ELR (cell line): Measurements from ENCODE around the gene FGFBP2.

Experiments used
- DNase-seq: peaks from one replicate; pipeline ENCODE4 v3.0.0-alpha.2; 2015; ENCODE audit warnings: low read depth

Gene FGFBP2

DNA sequence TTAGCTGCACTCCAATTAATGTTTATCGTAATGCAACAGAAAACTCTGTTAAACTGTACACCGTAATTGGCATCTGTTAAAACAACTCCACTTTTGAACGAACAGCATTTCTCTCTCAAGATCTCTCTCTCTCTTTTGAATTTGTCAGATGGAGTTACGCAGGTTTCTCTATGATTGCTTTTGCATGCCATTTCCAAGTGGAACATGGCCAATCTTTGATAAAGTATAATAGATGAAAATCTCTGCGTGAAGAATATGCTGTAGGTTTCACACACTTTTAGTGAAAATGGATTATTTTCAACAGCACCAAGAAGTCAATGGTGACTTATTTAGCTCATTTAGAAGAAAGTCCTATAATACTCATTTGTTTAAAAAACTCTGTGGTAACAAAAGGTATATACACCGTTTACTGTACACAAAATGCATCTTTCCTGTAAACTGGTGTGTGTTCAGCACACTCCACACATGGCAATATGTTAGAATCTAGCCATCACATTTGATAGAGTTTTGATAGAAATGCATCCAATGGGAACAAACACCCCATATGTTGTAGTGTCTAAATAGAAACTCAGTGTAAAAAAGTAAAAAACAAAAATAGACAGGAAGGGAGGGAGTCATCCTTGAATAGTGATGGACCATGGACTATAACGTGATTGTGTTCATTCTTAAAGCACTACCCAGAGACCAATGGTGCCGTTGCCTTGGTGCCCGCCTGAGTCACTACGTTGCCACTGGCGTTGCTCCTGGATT, 5.8 kb upstream of the FGFBP2 start:
- DNase-seq: no peak

- no peak for DNase-seq
Measured at GRCh38 chr4:15965325-15965724, 2.4 kb upstream of the FGFBP2 start.

GRCh38 chr4:15964159-15964558, 1.2 kb upstream of the FGFBP2 start:
- DNase-seq: no peak

- no peak for DNase-seq
Measured at GRCh38 chr4:15963576-15963975, 601 bp upstream of the FGFBP2 start.

- DNase-seq: no peak
Measured at GRCh38 chr4:15961781-15962510, 1.0 kb downstream of the FGFBP2 start.

DNA sequence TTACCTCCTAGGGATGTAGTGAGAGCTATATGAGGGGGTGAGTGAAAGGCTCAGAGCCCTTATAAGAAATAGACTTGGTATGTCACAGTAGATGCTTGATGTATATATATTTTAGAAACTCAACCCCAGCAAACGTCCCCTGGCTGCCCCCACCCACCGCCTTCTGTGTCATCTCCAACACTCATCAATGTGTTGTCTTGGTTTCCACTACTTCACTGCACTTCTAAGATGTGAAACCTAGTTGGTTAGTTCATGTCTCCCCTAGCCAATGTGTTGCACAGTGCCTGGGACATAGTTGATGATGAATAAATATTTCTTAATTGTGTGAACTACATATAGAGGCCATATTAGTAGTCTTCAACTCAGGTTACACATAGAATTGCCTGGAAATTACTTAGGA, 4.4 kb downstream of the FGFBP2 start:
- no peak for DNase-seq

DNA sequence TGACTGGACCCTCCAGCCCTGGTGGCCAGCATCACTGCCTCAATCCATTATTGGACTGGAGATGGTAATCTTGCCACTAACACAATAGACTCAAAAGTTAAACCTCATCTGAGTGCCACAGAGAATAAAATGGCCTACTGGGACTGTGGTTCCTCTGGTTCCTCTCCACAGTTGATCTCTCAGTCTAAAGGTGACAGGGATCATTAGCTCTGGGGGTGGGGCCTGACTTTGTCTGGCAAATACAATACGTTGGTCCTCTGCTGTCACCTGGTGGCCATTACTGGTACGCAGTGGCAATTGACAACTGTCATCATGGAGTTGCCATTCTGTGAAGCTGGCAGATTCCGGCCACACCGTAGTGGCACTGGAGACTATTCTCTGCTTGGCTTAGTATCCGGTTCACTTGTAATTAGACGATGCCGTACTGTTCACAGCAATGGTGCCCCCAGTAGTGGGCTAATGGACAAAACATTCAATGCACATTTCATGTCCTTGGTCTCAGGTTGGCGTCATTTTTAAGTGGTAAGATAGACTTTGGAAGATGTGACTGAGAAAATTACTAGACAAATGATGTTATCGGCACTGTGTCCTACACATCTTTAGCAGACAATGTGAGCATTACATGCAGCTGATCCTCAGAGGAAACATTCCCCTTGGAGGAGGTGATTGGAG, 6.7 kb downstream of the FGFBP2 start:
- DNase-seq: peak; percentile 74

DNA sequence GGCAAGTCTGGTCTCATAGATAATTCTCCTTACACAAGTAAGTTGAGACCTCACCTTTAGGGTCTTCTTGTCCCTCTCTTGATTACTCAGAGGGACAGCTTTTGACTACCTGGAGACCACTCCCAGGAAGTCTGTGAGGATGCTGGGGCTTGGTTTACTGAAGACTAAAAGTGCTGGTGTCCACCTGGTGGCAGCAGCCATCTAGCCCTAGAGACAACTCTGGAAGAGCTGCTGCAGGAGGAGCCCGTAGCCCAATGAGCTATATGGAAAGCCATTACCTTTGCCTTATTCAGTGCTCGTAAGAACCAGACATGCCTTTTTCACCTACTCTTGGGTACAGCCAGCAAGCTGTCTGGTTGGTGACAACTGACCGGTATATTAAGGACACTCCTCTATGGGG, 7.3 kb downstream of the FGFBP2 start:
- peak; percentile 46 for DNase-seq

GRCh38 chr4:15953625-15954024, 9.3 kb downstream of the FGFBP2 start:
- DNase-seq: no peak

DNA sequence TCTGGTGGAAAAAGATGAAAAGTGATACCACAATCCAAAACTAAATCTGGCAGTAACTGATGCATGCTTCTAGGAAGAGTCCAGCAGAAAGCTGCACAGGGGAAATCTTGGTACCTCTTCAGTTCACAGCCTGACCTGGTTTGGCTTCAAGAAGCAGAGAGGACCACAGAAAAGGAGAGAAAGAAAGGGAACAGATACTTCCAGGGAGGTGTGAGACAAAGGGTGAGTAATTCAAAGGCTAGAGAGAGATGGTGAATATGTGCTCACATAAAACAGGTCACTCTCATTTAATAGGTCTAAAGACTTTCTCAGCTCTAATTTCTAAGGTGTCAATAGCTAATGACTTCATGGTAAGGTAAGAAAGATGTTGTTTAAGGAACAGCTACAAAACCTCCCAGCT, 11.2 kb downstream of the FGFBP2 start:
- DNase-seq: no peak

DNA sequence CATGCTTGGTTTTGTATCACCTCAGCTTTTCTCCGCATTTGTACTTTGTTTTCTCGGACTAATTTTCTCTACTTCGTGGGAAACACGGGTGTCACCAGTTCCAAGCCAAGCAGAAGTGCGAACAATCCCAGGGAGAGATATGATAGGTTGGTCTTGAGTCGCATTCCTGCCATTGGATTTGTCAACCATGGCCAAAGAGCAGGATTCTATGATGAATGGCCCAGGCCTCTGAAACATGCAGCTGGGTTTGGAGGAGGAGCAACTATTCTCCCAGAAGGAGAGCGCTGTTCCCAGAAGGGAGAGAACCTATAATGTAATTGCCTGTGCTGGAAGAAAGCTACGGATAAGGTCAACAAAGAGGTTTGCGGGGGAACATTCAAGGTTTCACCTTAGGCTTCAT, 14.1 kb downstream of the FGFBP2 start:
- no peak for DNase-seq

GRCh38 chr4:15947684-15948083, 15.3 kb downstream of the FGFBP2 start:
- no peak for DNase-seq

- no peak for DNase-seq
Measured at GRCh38 chr4:15945516-15945915, 17.5 kb downstream of the FGFBP2 start.

GRCh38 chr4:15944895-15945294, 18.1 kb downstream of the FGFBP2 start:
- no peak for DNase-seq

DNA sequence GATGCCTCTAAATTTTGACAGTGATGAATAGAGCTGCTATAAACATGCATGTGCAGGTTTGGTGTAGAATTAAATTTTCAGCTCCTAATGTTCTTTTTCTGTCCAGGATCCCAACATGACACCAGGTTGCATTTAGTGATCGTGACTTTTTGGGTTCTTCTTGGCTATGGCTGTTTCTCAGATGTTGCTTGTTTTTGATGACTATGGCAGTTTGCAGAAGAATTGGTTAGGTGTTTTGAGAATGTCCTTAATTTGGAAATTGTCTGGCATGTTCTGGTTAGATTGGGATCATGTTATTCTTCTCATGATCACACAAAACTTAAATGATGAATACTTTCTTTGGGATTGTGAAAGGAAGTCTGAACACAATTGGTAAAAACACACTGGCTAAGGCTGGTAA, 20.7 kb downstream of the FGFBP2 start:
- no peak for DNase-seq

DNA sequence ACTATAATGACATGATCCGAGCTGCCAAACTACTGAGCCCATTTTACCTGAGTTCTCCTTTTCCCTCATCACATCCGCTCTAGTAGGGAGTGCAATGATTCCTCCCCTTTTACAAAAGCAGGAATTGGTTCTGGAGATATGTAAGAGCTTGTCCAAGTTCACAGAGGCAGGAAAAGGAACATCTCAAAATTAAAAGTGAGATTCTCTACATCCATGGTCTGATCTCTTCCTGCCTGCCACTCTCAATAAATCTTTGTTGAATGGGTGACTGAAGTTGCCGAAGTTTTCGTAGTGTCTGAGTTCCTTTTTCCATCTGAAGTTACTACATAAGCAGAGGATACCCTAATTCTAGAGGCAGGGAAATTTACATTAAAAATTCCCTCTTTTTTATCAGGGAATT, 24.3 kb downstream of the FGFBP2 start, which contains the start of gene FGFBP1:
Gene FGFBP1, minus strand, starts transcription at position 101 of the 400 bp plus-strand sequence. CDS start 2,108 bp downstream, outside the sequence.
- DNase-seq: no peak

GRCh38 chr4:15938182-15938581, 24.8 kb downstream of the FGFBP2 start:
- DNase-seq: peak; percentile 28

DNA sequence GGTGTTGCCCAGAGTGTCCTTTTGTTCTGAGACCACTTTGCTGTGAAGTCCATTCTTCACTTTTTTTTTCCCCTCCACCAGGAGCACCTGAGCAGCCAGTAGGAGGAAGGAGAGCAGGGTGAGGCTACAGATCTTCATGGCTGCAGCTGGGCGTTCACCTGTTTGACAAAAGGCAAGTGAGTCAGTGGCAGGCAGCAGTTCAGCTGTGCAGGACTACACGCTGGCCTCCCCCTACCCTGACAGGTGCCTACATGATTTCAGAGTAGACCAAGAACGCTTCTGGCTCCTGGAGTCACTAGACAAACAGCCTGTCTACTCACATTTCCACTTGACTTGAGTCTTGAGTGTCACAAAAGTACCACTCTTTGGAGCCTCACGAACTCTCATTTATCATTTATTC, 26.5 kb downstream of the FGFBP2 start:
- no peak for DNase-seq

- DNase-seq: no peak
Measured at GRCh38 chr4:15935504-15936402, 27.2 kb downstream of the FGFBP2 start.

GRCh38 chr4:15934259-15934658, 28.7 kb downstream of the FGFBP2 start:
- no peak for DNase-seq

DNA sequence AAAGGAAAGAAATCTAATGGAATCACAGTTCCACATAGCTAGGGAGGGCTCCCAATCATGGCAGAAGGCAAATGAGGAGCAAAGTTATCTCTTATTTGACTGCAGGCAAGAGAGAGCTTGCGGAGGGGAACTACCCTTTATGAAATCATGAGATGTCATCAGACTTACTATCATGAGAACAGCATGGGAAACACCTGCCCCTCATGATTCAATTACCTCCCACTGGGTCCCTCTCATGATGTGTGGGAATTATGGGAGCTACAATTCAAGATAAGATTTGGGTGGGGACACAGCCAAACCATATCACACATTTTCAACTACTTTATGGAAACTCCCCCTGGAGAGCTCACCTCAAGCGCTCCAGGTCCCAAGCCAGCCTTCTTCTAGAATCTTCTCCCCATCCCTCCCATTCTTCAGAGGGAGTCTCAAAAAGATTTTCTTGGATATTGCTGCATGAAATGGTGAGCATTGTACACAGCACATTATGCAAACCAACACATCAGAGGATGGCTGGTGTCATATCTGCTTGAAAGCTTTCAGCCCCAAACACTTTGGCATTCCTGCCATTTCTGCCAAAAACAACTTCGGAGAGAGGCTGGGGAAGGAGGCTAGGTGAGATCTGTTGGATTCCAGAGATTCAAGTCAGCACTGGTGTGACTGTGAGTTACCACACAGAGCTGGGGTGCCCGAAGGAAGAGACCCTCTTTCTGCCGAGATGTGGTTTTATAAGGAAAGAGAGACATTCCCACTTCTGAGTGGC, 31.3 kb downstream of the FGFBP2 start:
- no peak for DNase-seq
